Endothelial cell (in vitro differentiated cells): ENCODE measurements around the gene RAP2A. TPM values are rescaled to one million over a fixed set of nuclear protein-coding genes. Genes with fewer than 3 reads are reported as not detected.

ENCODE experiments used
- DNase-seq: peaks from one replicate; pipeline ENCODE4 v3.0.0; 2021; ENCODE audit warnings: low spot score
- H3K27ac Mint-ChIP-seq: one replicate; pipeline ENCODE4 v1.8.0; 2021; ENCODE audit warnings: mixed read lengths, inconsistent platforms; ENCODE audit not compliant: unreplicated experiment
- H3K27me3 Mint-ChIP-seq: one replicate; pipeline ENCODE4 v1.8.0; 2021; ENCODE audit warnings: mild to moderate bottlenecking, moderate library complexity, mixed read lengths, inconsistent platforms; ENCODE audit not compliant: unreplicated experiment
- H3K36me3 Mint-ChIP-seq: one replicate; pipeline ENCODE4 v1.8.0; 2021; ENCODE audit warnings: mild to moderate bottlenecking, low read depth, mixed read lengths, inconsistent platforms; ENCODE audit not compliant: unreplicated experiment
- H3K4me1 Mint-ChIP-seq: one replicate; pipeline ENCODE4 v1.8.0; 2021; ENCODE audit warnings: mild to moderate bottlenecking, mixed read lengths, inconsistent platforms; ENCODE audit not compliant: unreplicated experiment
- H3K4me3 Mint-ChIP-seq: one replicate; pipeline ENCODE4 v1.8.0; 2021; ENCODE audit warnings: mild to moderate bottlenecking, mixed read lengths, inconsistent platforms; ENCODE audit not compliant: unreplicated experiment
- H3K9me3 Mint-ChIP-seq: one replicate; pipeline ENCODE4 v1.8.0; 2021; ENCODE audit warnings: mixed read lengths, inconsistent platforms; ENCODE audit not compliant: unreplicated experiment
- total RNA-seq: library from RNA; stranded (reverse); fragmentation: NEBNext Ultra II Directional; extraction: Animal tissue kit (Norgen Biotek cat#: 25700); gene quantifications from one replicate; pipeline ENCODE4 v1.2.1, GENCODE V29; 2021; ENCODE audit not compliant: unreplicated experiment
- TF ChIP-seq, protein P1 (sequence below): fragments of 200-600 bp; sonication (generic); IDR thresholded peaks from one replicate; pipeline ENCODE4 v1.5.0; 2021; ENCODE audit warnings: antibody characterized with exemption; ENCODE audit not compliant: unreplicated experiment

The RAP2A gene
- total RNA-seq, 1 donor from 2014 or later = 52.3 TPM

GRCh38 chr13:97417698-97418097 lies 16.3 kb upstream of the RAP2A start:
- peaks cover 3% of the 10 kb centered on the region for H3K4me1 Mint-ChIP-seq
- H3K9me3 Mint-ChIP-seq = no peaks in the 10 kb centered on the region
- DNase-seq = no peak
- no peak overlapping the region for H3K27ac Mint-ChIP-seq
- TF ChIP-seq, protein P1, sequence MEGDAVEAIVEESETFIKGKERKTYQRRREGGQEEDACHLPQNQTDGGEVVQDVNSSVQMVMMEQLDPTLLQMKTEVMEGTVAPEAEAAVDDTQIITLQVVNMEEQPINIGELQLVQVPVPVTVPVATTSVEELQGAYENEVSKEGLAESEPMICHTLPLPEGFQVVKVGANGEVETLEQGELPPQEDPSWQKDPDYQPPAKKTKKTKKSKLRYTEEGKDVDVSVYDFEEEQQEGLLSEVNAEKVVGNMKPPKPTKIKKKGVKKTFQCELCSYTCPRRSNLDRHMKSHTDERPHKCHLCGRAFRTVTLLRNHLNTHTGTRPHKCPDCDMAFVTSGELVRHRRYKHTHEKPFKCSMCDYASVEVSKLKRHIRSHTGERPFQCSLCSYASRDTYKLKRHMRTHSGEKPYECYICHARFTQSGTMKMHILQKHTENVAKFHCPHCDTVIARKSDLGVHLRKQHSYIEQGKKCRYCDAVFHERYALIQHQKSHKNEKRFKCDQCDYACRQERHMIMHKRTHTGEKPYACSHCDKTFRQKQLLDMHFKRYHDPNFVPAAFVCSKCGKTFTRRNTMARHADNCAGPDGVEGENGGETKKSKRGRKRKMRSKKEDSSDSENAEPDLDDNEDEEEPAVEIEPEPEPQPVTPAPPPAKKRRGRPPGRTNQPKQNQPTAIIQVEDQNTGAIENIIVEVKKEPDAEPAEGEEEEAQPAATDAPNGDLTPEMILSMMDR = no peak
- no peaks in the 10 kb centered on the region for H3K27me3 Mint-ChIP-seq
- H3K36me3 Mint-ChIP-seq = no peaks in the 10 kb centered on the region
- no peak overlapping the region for H3K4me3 Mint-ChIP-seq

- no peak for DNase-seq
- no peak overlapping the region for H3K4me3 Mint-ChIP-seq
- no peaks in the 10 kb centered on the region for H3K9me3 Mint-ChIP-seq
- TF ChIP-seq, protein P1 = no peak
- H3K4me1 Mint-ChIP-seq = peaks cover 10% of the 10 kb centered on the region
- no peak overlapping the region for H3K27ac Mint-ChIP-seq
- H3K27me3 Mint-ChIP-seq = no peaks in the 10 kb centered on the region
- no peaks in the 10 kb centered on the region for H3K36me3 Mint-ChIP-seq
Measured at GRCh38 chr13:97422118-97423054, 11.6 kb upstream of the RAP2A start.

GRCh38 chr13:97423300-97424045 lies 10.5 kb upstream of the RAP2A start:
- TF ChIP-seq, protein P1 = no peak
- Mint-ChIP-seq H3K27ac (no peak overlapping the region), H3K4me1 (peaks cover 10% of the 10 kb centered on the region), H3K4me3 (no peak overlapping the region), H3K27me3 (no peaks in the 10 kb centered on the region), H3K9me3 (no peaks in the 10 kb centered on the region), H3K36me3 (no peaks in the 10 kb centered on the region)
- no peak for DNase-seq

GRCh38 chr13:97425590-97425989 lies 8.4 kb upstream of the RAP2A start:
- peaks cover 12% of the 10 kb centered on the region for H3K4me1 Mint-ChIP-seq
- H3K4me3 Mint-ChIP-seq = no peak overlapping the region
- no peaks in the 10 kb centered on the region for H3K27me3 Mint-ChIP-seq
- no peaks in the 10 kb centered on the region for H3K36me3 Mint-ChIP-seq
- no peak for DNase-seq
- H3K27ac Mint-ChIP-seq = no peak overlapping the region
- TF ChIP-seq, protein P1 = no peak
- no peaks in the 10 kb centered on the region for H3K9me3 Mint-ChIP-seq
